ENCODE data around the gene PSME1. TPM values are rescaled to one million over a fixed set of nuclear protein-coding genes. Genes with fewer than 3 reads are reported as not detected.

The PSME1 gene
- total RNA-seq, 4 donors from 2014 or later, result 81.0 to 175 (median 131) TPM

DNA sequence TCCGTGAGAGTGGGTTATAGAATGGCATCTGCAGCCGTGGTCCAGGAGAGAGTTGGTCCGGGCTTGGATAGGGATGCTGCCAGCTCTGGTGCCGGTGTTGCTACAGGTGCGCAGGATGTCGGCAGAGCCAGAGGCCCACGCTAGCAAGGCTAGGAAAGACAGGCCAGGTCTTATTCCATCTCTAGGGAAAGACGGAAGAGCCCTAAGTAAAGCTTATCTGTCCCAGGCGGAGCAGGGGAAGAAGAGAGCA lies 485 bp upstream of the PSME1 start:
- Histone ChIP-seq H3K4me1 (peaks cover 4 to 7% of the 10 kb centered on the region in 2 donors), H3K4me3 (peak overlapping the region; percentile 84 to 97), H3K27ac (peak overlapping the region; percentile 90 to 95), H3K36me3 (no peaks in the 10 kb centered on the region), H3K27me3 (no peaks in the 10 kb centered on the region), H3K9me3 (no peaks in the 10 kb centered on the region)
- TF ChIP-seq, protein P1, sequence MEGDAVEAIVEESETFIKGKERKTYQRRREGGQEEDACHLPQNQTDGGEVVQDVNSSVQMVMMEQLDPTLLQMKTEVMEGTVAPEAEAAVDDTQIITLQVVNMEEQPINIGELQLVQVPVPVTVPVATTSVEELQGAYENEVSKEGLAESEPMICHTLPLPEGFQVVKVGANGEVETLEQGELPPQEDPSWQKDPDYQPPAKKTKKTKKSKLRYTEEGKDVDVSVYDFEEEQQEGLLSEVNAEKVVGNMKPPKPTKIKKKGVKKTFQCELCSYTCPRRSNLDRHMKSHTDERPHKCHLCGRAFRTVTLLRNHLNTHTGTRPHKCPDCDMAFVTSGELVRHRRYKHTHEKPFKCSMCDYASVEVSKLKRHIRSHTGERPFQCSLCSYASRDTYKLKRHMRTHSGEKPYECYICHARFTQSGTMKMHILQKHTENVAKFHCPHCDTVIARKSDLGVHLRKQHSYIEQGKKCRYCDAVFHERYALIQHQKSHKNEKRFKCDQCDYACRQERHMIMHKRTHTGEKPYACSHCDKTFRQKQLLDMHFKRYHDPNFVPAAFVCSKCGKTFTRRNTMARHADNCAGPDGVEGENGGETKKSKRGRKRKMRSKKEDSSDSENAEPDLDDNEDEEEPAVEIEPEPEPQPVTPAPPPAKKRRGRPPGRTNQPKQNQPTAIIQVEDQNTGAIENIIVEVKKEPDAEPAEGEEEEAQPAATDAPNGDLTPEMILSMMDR (IDR thresholded peaks at IDR 0.05), result no peak
- TF ChIP-seq POLR2A (IDR thresholded peaks at IDR 0.05), result no peak
- no peak for DNase-seq
- intact Hi-C loops (cut with DNase I; ENCODE audit: low total_unique reads), result no loop called here

DNA sequence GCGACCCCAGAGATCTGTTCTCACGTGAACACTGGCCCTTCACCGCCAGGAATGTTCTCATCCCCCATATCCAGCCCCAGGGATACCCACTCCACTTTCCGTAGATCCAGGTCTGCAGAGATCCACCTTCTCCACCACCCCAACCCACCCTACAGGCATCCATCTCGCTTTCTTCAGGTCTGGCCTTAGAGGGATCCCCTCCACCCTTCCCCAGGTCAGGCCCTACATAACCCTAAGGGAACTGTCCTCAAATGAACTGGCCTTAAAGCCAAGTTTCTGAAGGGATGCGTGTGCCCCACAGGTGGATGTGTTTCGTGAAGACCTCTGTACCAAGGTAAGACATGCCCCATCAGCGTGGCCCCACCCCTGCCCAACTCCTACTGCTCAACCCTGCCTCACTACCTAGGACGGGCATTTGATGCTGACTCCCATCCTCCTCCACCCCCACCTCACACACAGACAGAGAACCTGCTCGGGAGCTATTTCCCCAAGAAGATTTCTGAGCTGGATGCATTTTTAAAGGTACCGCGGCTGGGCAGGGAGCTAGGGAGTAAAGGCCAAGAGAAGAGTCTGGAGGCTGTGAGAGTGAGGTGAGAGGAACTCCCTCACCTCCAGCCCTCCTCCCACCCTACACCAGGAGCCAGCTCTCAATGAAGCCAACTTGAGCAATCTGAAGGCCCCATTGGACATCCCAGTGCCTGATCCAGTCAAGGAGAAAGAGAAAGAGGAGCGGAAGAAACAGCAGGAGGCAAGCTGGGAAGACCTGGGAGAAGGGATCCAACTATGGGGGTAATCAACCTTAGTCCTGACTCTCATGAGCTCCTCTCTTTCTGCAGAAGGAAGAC lies 912 bp downstream of the PSME1 start:
- Histone ChIP-seq H3K4me1 (peaks cover 4 to 7% of the 10 kb centered on the region in 2 donors), H3K36me3 (no peaks in the 10 kb centered on the region), H3K9me3 (no peaks in the 10 kb centered on the region), H3K27ac (peak overlapping the region; percentile 90 to 95), H3K27me3 (no peaks in the 10 kb centered on the region), H3K4me3 (peak overlapping the region; percentile 84 to 97)
- TF ChIP-seq, protein P1 (IDR thresholded peaks at IDR 0.05), result no peak
- TF ChIP-seq POLR2A (IDR thresholded peaks at IDR 0.05), result no peak
- no peak for DNase-seq
- intact Hi-C loops (cut with DNase I; ENCODE audit: low total_unique reads), result no loop called here

GRCh38 chr14:24137529-24138395 lies 1.8 kb downstream of the PSME1 start:
- peaks cover 4 to 7% of the 10 kb centered on the region in 2 donors for H3K4me1 ChIP-seq
- intact Hi-C loops (cut with DNase I; ENCODE audit: low total_unique reads), result no loop called here
- peak overlapping the region; percentile 90 to 95 for H3K27ac ChIP-seq

DNA sequence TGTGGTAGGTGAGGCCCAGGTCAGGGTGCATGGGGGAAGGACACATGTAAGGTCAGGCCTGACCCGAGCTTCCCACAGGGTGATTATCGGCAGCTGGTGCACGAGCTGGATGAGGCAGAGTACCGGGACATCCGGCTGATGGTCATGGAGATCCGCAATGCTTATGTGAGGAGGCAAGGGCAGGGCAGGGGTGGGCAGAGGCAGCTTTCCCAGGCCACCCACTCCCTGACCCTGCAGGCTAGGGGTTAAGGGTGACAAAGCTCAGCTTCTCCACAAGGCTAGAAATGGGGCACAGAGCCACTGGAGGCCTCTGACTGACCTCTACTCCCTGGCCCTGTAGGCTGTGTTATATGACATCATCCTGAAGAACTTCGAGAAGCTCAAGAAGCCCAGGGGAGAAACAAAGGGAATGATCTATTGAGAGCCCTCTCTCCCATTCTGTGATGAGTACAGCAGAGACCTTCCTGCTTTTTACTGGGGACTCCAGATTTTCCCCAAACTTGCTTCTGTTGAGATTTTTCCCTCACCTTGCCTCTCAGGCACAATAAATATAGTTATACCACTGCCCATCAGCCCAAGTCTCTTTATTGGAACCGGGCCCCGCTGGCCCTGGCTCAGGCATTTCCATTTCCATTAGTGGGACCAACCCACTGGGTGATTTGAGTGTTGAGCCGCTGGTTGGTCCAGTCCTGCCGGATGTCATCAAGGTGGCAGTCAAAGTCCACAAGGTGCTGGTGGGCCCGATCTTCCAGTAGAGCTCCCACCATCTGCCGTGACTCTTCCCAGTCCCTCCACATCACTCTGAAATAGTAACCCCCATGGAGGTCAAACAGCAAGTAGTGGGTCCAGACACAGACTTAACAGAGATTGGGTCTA lies 2.6 kb downstream of the PSME1 start:
- H3K27me3 ChIP-seq, result no peaks in the 10 kb centered on the region
- H3K4me1 ChIP-seq, result peaks cover 4 to 7% of the 10 kb centered on the region in 2 donors
- no peak overlapping the region for H3K27ac ChIP-seq
- no peak for TF ChIP-seq POLR2A (IDR thresholded peaks at IDR 0.05)
- TF ChIP-seq, protein P1 (IDR thresholded peaks at IDR 0.05), result no peak
- H3K36me3 ChIP-seq, result no peaks in the 10 kb centered on the region
- H3K9me3 ChIP-seq, result no peaks in the 10 kb centered on the region
- H3K4me3 ChIP-seq, result no peak overlapping the region
- intact Hi-C loops (cut with DNase I; ENCODE audit: low total_unique reads), result no loop called here
- no peak for DNase-seq

More at GRCh38 chr14:24137529-24138395, 1.8 kb downstream of the PSME1 start:
- H3K9me3 ChIP-seq, result no peaks in the 10 kb centered on the region
- no peaks in the 10 kb centered on the region for H3K27me3 ChIP-seq
- H3K4me3 ChIP-seq, result no peak overlapping the region
- no peak for DNase-seq
- no peaks in the 10 kb centered on the region for H3K36me3 ChIP-seq
- TF ChIP-seq, protein P1 (IDR thresholded peaks at IDR 0.05), result no peak
- no peak for TF ChIP-seq POLR2A (IDR thresholded peaks at IDR 0.05)
